Urothelium cell line (cell line): ENCODE data around the gene PPP2R2B.

Experiments used
- DNase-seq: peaks from one replicate; pipeline ENCODE4 v3.0.0; 2011; ENCODE audit warnings: low spot score, mixed read lengths
- FAIRE-seq: peaks from 2 replicates; lab custom pipeline; 2011; peaks lifted over from hg19 to GRCh38; lab: Jason Lieb, UNC

The PPP2R2B gene

DNA sequence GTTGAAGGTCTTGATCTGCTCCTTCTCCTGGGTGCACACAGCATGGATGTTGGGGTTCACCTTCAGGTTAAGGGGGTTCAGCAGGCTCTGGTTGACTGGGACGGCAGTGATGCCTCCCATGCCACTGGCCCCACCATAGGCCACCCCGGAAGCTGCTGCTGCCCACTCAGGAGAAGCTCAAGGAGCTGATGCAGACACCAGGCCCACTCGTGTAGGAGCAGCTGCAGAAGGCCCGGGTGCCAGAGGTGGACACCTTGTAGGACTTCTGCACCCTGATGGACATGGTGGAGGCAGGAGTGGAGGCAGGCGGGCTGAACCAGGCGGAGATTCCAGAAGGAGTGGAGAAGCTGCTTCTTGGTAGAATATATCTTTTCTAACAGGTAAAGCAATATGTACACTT lies 171.2 kb downstream of the PPP2R2B start:
- DNase-seq = no peak

GRCh38 chr5:146706321-146706972 lies 172.1 kb downstream of the PPP2R2B start:
- FAIRE-seq (no peak), DNase-seq (no peak)

More for the DNA sequence above, 171.2 kb downstream of the PPP2R2B start:
- no peak for FAIRE-seq

DNA sequence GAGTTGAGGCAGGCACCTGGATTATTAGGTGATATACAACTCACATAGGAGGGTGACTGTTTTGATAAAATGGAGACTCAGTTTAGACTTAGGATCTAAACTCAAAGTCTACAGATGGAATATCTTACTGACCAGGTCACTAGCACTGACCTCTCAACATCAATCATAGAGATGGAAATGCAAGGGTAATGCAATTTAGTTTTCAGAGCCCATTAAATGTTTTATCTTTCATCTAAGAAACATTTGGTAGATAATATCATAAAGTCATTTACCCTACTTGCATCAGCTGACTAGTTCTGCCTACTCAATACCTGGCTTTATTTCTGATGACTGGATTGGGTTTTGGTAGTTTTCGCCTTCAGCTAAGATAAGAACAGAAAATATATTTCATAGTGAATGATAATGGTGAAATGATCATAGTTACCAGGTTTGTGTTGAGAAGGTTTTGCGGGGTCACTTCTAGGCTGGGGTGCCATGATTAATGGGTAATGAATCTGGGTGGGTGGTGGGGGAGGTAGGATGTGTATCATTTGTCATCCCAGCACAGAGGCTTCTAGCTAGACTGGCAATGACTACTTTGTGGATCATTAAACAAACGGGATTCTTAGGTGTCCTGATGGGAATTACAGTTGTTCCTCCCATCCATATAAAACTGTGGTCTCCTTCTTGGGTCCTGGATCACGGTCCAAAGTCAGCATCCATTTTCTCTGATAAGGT lies 173.4 kb downstream of the PPP2R2B start:
- FAIRE-seq (no peak), DNase-seq (no peak)

- FAIRE-seq (no peak), DNase-seq (no peak)
These were observed 174.7 kb downstream of the PPP2R2B start for GRCh38 chr5:146703899-146704298.

- DNase-seq (no peak), FAIRE-seq (no peak)
These were observed 175.1 kb downstream of the PPP2R2B start for GRCh38 chr5:146703499-146703898.

GRCh38 chr5:146699664-146700418 lies 178.7 kb downstream of the PPP2R2B start:
- FAIRE-seq (no peak), DNase-seq (no peak)

DNA sequence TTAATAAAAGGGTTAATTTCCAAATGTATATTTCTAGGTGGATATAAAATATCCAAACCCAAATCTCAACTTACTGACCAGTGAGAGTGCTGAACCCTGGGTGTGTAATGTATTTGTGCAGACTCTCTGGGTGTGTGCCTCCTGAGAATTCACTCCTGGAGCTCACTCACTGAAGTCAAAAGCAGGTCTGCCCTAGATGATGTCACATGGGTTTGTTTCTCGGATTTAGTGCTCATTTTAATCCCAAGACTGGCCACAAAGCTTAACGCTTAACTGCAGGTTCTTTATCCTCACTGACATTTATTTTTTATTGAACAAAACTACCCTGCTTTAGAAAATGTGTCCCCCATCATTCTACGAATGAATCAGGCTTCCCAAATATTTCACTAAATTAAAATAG lies 179.4 kb downstream of the PPP2R2B start:
- DNase-seq (no peak), FAIRE-seq (no peak)

DNA sequence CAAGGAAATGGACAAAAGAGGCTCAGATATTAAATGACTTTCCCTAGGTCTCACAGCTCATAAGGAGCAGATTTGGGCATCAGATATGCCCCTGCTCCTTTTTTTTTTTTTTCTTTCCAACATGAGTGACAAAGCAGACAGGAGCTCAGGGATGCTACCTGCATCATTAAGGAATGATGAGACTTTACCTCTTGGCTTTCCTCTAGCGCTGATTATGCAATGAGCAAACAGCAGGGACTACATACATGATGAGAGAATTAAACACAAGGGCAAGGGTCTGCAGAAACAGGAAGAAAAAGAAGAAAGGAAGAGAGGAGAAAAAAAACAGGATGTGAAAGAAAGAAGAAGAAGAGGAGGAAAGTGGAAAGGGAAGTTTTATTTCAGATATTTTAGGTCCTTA lies 179.9 kb downstream of the PPP2R2B start:
- DNase-seq (no peak), FAIRE-seq (no peak)

GRCh38 chr5:146697211-146697610 lies 181.3 kb downstream of the PPP2R2B start:
- FAIRE-seq (no peak), DNase-seq (no peak)

DNA sequence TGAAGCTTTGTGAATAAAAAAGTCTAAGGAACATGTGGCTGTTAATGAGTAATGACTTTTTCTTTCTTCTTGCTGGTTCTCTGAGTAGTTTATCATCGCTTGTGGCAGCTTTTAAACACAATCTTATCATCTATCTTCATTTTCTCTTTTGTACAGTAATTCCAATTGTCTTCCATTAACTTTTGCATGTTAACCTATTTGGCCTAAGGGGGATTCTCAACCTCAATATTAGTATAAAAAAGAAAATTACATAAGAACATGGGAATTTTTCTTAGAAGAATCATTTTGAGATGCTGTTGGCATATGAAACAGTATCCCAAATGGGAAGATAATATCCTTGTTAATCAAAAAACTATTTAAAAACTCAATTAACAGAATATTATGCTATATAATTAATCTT lies 182.9 kb downstream of the PPP2R2B start:
- DNase-seq (no peak), FAIRE-seq (no peak)

DNA sequence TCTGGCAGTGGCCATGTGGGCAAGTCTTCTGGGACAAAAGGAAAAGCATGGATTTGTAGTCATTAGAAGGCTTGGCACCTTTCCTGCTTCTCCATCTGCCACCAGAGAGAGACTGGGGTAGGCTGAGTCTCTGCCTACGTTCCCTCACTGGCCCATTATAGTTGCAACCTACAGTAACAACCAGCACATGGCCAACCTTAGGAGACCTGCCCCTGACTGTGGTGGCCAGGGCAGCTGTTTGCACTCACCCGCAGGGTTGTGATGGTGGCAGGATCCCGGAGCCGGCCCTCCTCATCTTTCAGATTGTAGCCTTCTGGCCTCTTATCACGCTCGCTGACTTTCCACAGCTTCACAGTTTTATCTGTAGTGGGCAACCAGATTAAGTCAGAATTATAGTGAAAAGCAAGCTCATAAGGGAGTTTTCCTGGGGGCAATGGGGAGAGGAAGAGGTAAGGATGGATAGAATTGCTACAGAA lies 187.6 kb downstream of the PPP2R2B start:
- FAIRE-seq (no peak), DNase-seq (no peak)

DNA sequence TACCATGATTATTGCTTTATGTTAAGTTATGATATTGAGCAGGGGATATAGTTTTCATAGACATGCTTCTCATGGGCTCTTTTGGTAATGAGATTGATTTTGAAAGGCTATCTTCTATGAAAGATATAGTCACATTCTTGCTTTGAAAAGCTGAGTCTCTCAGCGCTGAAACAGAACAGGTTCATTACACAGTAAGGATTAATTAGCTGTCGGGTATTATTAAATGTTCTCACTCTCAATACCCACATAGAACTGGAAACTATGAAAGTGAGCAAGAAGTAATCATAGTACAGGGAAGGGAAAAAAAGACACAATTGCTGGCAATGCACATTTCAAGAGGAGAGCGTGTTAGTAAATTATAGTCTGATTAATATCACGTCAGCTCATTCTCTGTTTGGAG lies 190.9 kb downstream of the PPP2R2B start:
- DNase-seq (no peak), FAIRE-seq (no peak)

DNA sequence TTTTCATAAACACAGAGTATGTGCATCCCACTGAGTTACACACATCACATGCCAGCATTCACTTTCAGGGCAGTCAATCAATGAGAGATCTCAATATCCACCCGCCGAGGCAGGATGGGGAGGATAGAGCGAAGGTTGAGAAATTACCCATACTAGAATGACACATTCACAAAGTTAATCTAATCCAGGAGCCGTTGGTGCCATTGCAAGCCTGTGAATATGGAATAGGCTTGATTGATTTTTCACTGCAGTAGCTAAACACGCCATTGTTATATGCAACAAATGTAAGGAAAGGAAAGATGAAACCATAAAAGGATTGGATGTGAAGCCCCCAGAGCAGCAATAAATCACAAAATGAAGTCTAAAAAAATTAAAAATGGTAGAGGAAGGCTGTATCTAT lies 194.7 kb downstream of the PPP2R2B start:
- FAIRE-seq (no peak), DNase-seq (no peak)

- no peak for DNase-seq
- FAIRE-seq = no peak
These were observed 195.5 kb downstream of the PPP2R2B start for GRCh38 chr5:146682899-146683532.

GRCh38 chr5:146681585-146682105 lies 196.9 kb downstream of the PPP2R2B start:
- DNase-seq (no peak), FAIRE-seq (no peak)

- DNase-seq = no peak
- FAIRE-seq = no peak
These were observed 197.5 kb downstream of the PPP2R2B start for GRCh38 chr5:146680846-146681584.

- FAIRE-seq = no peak
These were observed 202.9 kb downstream of the PPP2R2B start for GRCh38 chr5:146675636-146676035.

DNA sequence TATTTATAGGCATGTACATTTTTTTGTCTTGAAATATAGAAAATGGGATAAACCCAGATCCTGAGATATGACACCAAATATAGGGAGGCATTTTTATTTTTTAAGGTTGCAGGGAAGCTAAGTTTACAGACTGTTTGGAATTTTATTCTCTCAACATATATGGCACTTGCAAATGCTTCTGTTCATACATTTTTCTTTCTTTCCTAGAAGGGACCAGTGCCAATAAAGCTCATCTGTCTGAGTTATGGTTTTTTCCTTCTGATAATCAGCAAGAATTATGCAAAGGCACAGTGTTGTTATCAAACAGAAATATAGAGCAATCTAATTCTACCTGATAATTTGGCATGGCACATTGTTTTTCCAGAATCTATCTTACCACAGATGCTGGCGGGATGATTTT lies 205.7 kb downstream of the PPP2R2B start:
- no peak for FAIRE-seq

More at GRCh38 chr5:146675636-146676035, 202.9 kb downstream of the PPP2R2B start:
- no peak for DNase-seq

DNA sequence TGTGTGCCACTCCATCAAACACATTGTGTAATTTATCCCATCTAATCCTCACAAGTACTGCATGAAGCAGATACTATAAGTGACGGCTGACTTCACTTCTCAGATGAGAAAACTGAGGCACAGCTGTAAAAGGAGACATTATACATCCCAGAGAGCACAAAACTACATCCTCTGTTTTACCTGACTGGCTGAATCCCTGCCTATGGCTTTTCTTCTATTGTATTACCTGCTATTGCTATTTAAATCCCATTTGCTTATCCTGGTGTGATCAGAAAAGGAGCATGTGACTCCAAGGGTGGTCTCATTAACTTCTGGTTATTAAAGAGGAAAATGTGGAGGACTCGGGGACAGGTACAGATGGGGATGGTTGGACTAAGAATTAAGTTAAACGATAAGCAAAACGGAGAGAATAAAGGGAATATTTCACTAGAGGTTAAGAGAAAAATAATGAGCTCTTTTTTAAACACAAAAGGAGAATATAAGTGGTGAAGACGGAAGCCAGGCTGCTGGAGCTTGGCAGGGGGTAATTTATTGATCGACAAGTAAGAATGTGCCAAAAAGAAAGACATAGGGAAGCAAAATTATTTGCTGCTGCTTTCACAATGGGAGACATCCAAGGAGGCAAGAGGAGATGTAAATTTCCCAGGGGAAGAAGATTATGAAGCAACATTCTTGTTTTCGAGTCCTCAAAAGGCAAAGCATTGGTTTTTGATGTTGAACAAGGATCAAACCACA lies 206.8 kb downstream of the PPP2R2B start:
- no peak for FAIRE-seq

More for the DNA sequence above, 205.7 kb downstream of the PPP2R2B start:
- DNase-seq = no peak

DNA sequence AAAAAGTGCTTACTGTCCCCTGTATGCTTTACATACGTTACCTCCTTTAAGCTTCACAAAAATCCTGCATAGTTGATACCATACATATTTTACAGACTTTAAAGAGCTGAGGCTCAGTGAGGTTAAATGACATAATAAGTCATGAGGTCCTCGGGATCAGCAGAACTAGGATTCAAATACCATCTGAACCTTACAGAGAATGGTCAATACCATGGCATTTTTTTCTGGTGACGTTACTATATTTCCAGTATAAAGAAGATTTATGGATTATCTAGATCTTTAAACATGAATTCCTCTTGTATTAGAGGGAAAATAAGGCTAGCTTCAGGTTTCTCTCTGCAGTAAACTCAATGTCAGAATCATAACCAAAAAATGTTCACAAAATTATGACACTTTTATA lies 208.9 kb downstream of the PPP2R2B start:
- no peak for FAIRE-seq
- no peak for DNase-seq

More for the DNA sequence above, 206.8 kb downstream of the PPP2R2B start:
- no peak for DNase-seq
